Thoracic aorta (tissue), 2 donors: ENCODE data around the gene ANXA8. TPM values are rescaled to one million over a fixed set of nuclear protein-coding genes. Genes with fewer than 3 reads are reported as not detected.

Experiments used
- ATAC-seq: fragments of 150-250 bp; one replicate; pipeline ENCODE4 v1.8.0; 2017; ENCODE audit warnings: low read depth; ENCODE audit not compliant: insufficient number of reproducible peaks, low FRiP score
- DNase-seq: peaks from one replicate; pipeline ENCODE4 v3.0.0-alpha.2; 2020; ENCODE audit warnings: low spot score
- H3K27ac ChIP-seq, 2 donors: fragments of 200-600 bp; sonication (generic); 1 replicate in 1 of 2; 2 replicates in 1 of 2; pipeline ENCODE4 v1.5.1; 2016; ENCODE audit warnings: mild to moderate bottlenecking in 2 of 2, moderate library complexity in 2 of 2
- H3K27me3 ChIP-seq: fragments of 200-600 bp; sonication (generic); replicated peaks from 2 replicates; pipeline ENCODE4 v1.6.0; 2016; ENCODE audit warnings: mild to moderate bottlenecking; ENCODE audit not compliant: insufficient read depth
- H3K36me3 ChIP-seq: fragments of 200-600 bp; sonication (generic); one replicate; pipeline ENCODE4 v1.5.1; 2016
- H3K4me1 ChIP-seq, 2 donors: fragments of 200-600 bp; sonication (generic); 1 replicate in 1 of 2; 2 replicates in 1 of 2; pipeline versions ENCODE4 v1.5.1 to v1.6.0; 2016; ENCODE audit warnings: low read depth in 2 of 2, mild to moderate bottlenecking in 1 of 2; ENCODE audit not compliant: control insufficient read depth in 1 of 2
- H3K4me3 ChIP-seq: fragments of 200-600 bp; sonication (generic); 2 replicates; pipeline ENCODE4 v1.5.1; 2016; ENCODE audit warnings: mild to moderate bottlenecking
- H3K9me3 ChIP-seq: fragments of 200-600 bp; sonication (generic); 2 replicates; pipeline ENCODE4 v1.5.1; 2016
- CTCF ChIP-seq: fragments of 200-600 bp; sonication (generic); IDR thresholded peaks from one replicate; pipeline ENCODE4 v1.5.1; 2019; ENCODE audit warnings: antibody characterized with exemption
- total RNA-seq, 2 donors: library from RNA; depleted of rRNA; stranded (reverse); fragments of >200 nt; gene quantifications; one replicate each; pipeline versions ENCODE4 v1.1.0 to v1.2.3, GENCODE V29; 2016

Gene ANXA8
- total RNA-seq, 2 donors from 2014 or later: not detected

GRCh38 chr10:47418966-47419365, 64.9 kb downstream of the ANXA8 start:
- H3K9me3 ChIP-seq: no peaks in the 10 kb centered on the region
- ATAC-seq (no peak), DNase-seq (no peak)
- H3K4me3 ChIP-seq: no peak overlapping the region
- H3K27ac ChIP-seq: no peak overlapping the region
- H3K27me3 ChIP-seq: no peaks in the 10 kb centered on the region
- no peak for TF ChIP-seq CTCF
- H3K4me1 ChIP-seq: no peaks in the 10 kb centered on the region
- H3K36me3 ChIP-seq: no peaks in the 10 kb centered on the region

- no peak for ATAC-seq
- H3K27ac ChIP-seq: no peak overlapping the region
- no peak for TF ChIP-seq CTCF
- H3K27me3 ChIP-seq: no peaks in the 10 kb centered on the region
- H3K4me1 ChIP-seq: no peaks in the 10 kb centered on the region
- H3K4me3 ChIP-seq: no peak overlapping the region
- no peaks in the 10 kb centered on the region for H3K9me3 ChIP-seq
- DNase-seq: no peak
- H3K36me3 ChIP-seq: no peaks in the 10 kb centered on the region
Measured at GRCh38 chr10:47418321-47418720, 65.6 kb downstream of the ANXA8 start.

Other genes starting within 250 kb of the ANXA8 start
- gene GDF10, start 183.9 kb downstream of the ANXA8 start, total RNA-seq: 1 to 10 TPM; 2.4 to 2.5 TPM
- not detected for gene GDF2, start 161.7 kb downstream of the ANXA8 start, total RNA-seq
- gene RBP3, start 135.8 kb downstream of the ANXA8 start, total RNA-seq: not detected
- gene ZNF488, start 99.8 kb downstream of the ANXA8 start, total RNA-seq: not detected
- not detected for gene FAM25G, start 7.6 kb upstream of the ANXA8 start, total RNA-seq
- gene AGAP9, start 39.5 kb upstream of the ANXA8 start, total RNA-seq: 10 to 100 TPM in 1 of 2 donors, 1 to 10 TPM in 1; 8.9 to 13.9 TPM